ENCODE data around the gene CD40. TPM values are rescaled to one million over a fixed set of nuclear protein-coding genes. Genes with fewer than 3 reads are reported as not detected.

CD40 gene
- total and polyA plus RNA-seq, 2 of the 4 experiments (the other 2 are of a cell fraction): 0.36 to 0.92 TPM

DNA sequence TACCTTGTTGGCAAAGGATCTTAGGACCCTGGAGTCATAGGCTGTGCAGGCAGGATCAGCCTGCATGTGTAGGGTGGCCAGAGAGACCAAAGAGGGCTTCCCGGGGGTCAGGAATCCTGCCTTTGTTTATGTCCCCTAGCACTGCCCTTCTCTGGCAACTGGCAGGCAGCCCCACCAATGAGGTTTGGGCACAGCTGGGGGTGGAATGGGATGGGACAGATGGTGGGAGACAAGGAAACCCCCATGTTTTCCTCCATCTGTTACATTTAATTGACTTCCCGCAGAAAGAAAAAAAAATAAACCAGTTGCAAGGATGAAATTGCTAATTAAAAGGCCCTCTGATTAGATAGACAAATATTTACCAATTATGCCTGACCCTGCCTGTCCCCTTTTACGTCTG is 27.6 kb downstream of the CD40 start:
- no peak overlapping the region for H4K91ac ChIP-seq (ENCODE audit: insufficient read depth, low read depth, low read length)
- H2AK9ac ChIP-seq (replicated peaks; ENCODE audit: low read depth, low read length, poor library complexity): no peak overlapping the region
- TF ChIP-seq MAZ (IDR thresholded peaks at IDR 0.05; ENCODE audit: borderline replicate concordance, low read depth, low read length) (no peak), POLR2A (IDR thresholded peaks at IDR 0.05; ENCODE audit: low read depth, low read length) (no peak), FOS (IDR thresholded peaks at IDR 0.05; ENCODE audit: low read depth, low read length) (no peak), MXI1 (IDR thresholded peaks at IDR 0.05; ENCODE audit: borderline replicate concordance, low read depth, low read length) (no peak), USF2 (IDR thresholded peaks at IDR 0.05; ENCODE audit: low read depth, low read length) (no peak), NFE2L2 (IDR thresholded peaks at IDR 0.05; ENCODE audit: low read depth, low read length) (no peak), RFX5 (IDR thresholded peaks at IDR 0.05; ENCODE audit: low read depth, low read length) (no peak), CEBPB (IDR thresholded peaks at IDR 0.05; ENCODE audit: low read depth, low read length) (no peak)
- TF ChIP-seq, protein P1, sequence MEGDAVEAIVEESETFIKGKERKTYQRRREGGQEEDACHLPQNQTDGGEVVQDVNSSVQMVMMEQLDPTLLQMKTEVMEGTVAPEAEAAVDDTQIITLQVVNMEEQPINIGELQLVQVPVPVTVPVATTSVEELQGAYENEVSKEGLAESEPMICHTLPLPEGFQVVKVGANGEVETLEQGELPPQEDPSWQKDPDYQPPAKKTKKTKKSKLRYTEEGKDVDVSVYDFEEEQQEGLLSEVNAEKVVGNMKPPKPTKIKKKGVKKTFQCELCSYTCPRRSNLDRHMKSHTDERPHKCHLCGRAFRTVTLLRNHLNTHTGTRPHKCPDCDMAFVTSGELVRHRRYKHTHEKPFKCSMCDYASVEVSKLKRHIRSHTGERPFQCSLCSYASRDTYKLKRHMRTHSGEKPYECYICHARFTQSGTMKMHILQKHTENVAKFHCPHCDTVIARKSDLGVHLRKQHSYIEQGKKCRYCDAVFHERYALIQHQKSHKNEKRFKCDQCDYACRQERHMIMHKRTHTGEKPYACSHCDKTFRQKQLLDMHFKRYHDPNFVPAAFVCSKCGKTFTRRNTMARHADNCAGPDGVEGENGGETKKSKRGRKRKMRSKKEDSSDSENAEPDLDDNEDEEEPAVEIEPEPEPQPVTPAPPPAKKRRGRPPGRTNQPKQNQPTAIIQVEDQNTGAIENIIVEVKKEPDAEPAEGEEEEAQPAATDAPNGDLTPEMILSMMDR (conservative IDR thresholded peaks at IDR 0.05; ENCODE audit: low read depth, low read length): no peak
- no peak overlapping the region for H4K8ac ChIP-seq (ENCODE audit: low read depth in 2 of 2, low read length in 2 of 2)
- H3K4me1 ChIP-seq (ENCODE audit: control insufficient read depth, insufficient read depth, low read length): no peaks in the 10 kb centered on the region
- POLR2A ChIA-PET (ENCODE audit: unreplicated experiment): no interaction called here
- H2AFZ ChIP-seq (replicated peaks; ENCODE audit: low read length, poor library complexity): no peak overlapping the region
- no peak overlapping the region for H2AK5ac ChIP-seq (ENCODE audit: low read depth, low read length)
- in situ Hi-C loops (cut with MboI; ENCODE audit: low sequenced_read_pairs) (no loop called here), dilution Hi-C loops (cut with HindIII; ENCODE audit: low sequenced_read_pairs, unreplicated experiment) (no loop called here), intact Hi-C loops (cut with micrococcal nuclease) (no loop called here)
- H3K14ac ChIP-seq (replicated peaks; ENCODE audit: low read depth, low read length): no peak overlapping the region
- H3K27me3 ChIP-seq (ENCODE audit: control insufficient read depth, insufficient read depth, low read length): peaks cover 20% of the 10 kb centered on the region
- H4K5ac ChIP-seq (ENCODE audit: low read depth, low read length): no peak overlapping the region
- no CpG with 5 or more reads among the region's 3 CpGs for WGBS, 2 experiments (ENCODE audit: extremely low coverage in 2 of 2, insufficient read length in 1 of 2)
- H3K36me3 ChIP-seq (ENCODE audit: control insufficient read depth, insufficient read depth, low read length): no peaks in the 10 kb centered on the region
- H3K9ac ChIP-seq (ENCODE audit: low read depth, low read length): no peak overlapping the region
- H4K20me1 ChIP-seq (ENCODE audit: insufficient read depth, low read length): no peaks in the 10 kb centered on the region
- H3K18ac ChIP-seq (ENCODE audit: low read depth, low read length): no peak overlapping the region
- no peak overlapping the region for H3K4me2 ChIP-seq (ENCODE audit: low read depth, low read length)
- no peak overlapping the region for H3K23ac ChIP-seq (ENCODE audit: low read depth, low read length)
- no peak overlapping the region for H2BK5ac ChIP-seq (ENCODE audit: low read depth, low read length, poor library complexity, severe bottlenecking)
- no peaks in the 10 kb centered on the region for H3K9me3 ChIP-seq (ENCODE audit: control insufficient read depth, insufficient read depth, low read length)
- H2BK20ac ChIP-seq (ENCODE audit: low read depth, low read length): no peak overlapping the region
- H3K79me1 ChIP-seq (ENCODE audit: low read depth in 1 of 2, low read length in 2 of 2): no peaks in the 10 kb centered on the region
- CTCF ChIA-PET: no interaction called here
- no TSS peak for BruUV-seq (replicated peaks)
- H3K56ac ChIP-seq (ENCODE audit: extremely low read depth, insufficient read depth, low read length): no peak overlapping the region
- no peaks in the 10 kb centered on the region for H3K9me1 ChIP-seq (ENCODE audit: insufficient read depth, low read length)
- H3K4ac ChIP-seq (ENCODE audit: low read depth, low read length): no peak overlapping the region
- ATAC-seq (ENCODE audit: low read depth): no peak
- no peak overlapping the region for H3K27ac ChIP-seq (ENCODE audit: insufficient read depth, low read length)
- H2BK120ac ChIP-seq (ENCODE audit: low read depth, low read length): no peak overlapping the region
- no peak overlapping the region for H3K4me3 ChIP-seq (ENCODE audit: insufficient read depth, low read depth, low read length)
- no peak for DNase-seq
- no peak overlapping the region for H2BK15ac ChIP-seq (ENCODE audit: low read depth, low read length)

Measured in IMR-90 (cell line).